Coronary artery (tissue), 2 donors: ENCODE data around the gene DPF3.

Source experiments
- DNase-seq: peaks from one replicate; pipeline ENCODE4 v3.0.0-alpha.2; 2017; ENCODE audit warnings: low spot score
- H3K27ac ChIP-seq, 2 donors: fragments of 200-600 bp; sonication (generic); one replicate each; pipeline ENCODE4 v1.5.1; 2016 to 2019
- H3K4me3 ChIP-seq: fragments of 200-600 bp; sonication (generic); 2 replicates; pipeline ENCODE4 v1.5.1; 2016; ENCODE audit warnings: mild to moderate bottlenecking, moderate library complexity
- TF ChIP-seq, protein P1 (sequence below): fragments of 200-600 bp; sonication (generic); IDR thresholded peaks from one replicate; pipeline ENCODE4 v1.5.1; 2019; ENCODE audit warnings: antibody characterized with exemption

DPF3 gene

DNA sequence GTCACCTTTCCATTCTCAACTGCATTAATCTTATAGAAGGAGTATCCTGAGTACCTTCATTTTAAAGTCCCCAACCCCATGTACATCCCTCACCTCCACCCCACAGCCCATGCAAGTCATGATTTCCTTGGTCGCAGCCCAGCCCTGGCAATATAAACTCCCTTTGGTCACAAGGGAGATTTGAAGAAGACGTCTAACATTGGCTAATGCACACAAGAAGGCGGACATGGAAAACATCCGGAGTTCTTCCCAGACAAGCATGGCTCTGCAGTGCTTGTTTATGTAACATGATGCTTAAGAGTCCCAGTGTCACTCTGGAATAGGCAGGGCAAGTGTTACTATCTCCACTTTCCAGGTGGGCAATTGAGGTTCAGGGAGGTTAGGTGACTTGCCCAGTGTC is 277.6 kb downstream of the DPF3 start:
- peak; percentile 43 for DNase-seq
- TF ChIP-seq, protein P1, sequence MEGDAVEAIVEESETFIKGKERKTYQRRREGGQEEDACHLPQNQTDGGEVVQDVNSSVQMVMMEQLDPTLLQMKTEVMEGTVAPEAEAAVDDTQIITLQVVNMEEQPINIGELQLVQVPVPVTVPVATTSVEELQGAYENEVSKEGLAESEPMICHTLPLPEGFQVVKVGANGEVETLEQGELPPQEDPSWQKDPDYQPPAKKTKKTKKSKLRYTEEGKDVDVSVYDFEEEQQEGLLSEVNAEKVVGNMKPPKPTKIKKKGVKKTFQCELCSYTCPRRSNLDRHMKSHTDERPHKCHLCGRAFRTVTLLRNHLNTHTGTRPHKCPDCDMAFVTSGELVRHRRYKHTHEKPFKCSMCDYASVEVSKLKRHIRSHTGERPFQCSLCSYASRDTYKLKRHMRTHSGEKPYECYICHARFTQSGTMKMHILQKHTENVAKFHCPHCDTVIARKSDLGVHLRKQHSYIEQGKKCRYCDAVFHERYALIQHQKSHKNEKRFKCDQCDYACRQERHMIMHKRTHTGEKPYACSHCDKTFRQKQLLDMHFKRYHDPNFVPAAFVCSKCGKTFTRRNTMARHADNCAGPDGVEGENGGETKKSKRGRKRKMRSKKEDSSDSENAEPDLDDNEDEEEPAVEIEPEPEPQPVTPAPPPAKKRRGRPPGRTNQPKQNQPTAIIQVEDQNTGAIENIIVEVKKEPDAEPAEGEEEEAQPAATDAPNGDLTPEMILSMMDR = no peak
- peak overlapping the region in 1 of 2 donors; percentile 79 for H3K27ac ChIP-seq
- no peak overlapping the region for H3K4me3 ChIP-seq

DNA sequence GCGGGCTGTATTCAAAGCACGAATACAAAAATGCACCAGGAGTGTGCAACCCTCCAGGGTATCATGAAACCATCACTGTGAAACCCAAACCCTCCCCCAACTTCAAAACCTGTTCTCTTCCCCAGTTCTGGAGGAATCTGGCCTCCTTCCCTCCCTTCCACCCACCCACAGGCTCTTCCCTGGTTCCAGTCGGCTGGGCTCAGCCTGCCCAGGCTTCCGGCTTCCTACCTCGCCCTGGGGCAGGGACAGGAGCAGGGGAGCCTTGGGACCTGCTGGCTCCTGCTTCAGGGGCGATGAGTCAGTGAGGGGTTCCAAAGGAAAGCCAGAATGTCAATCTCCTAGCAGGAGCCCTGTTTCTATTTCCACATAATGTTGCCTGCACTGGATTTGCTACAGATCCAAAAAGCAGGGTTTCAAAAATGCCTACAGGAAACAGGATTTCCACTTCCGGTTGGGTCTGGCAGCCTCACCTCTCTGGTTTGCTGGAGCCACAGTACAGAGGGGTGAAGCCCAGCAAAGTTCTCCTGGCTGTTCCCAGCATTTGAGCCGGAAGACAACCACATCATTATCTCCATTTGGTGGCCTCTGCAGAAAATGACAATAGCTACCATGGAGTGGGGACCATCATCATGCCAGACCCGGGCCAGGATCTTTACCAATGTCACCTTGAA is 278.3 kb downstream of the DPF3 start:
- DNase-seq = peak; percentile 71
- peak overlapping the region in 1 of 2 donors; percentile 48 for H3K27ac ChIP-seq

DNA sequence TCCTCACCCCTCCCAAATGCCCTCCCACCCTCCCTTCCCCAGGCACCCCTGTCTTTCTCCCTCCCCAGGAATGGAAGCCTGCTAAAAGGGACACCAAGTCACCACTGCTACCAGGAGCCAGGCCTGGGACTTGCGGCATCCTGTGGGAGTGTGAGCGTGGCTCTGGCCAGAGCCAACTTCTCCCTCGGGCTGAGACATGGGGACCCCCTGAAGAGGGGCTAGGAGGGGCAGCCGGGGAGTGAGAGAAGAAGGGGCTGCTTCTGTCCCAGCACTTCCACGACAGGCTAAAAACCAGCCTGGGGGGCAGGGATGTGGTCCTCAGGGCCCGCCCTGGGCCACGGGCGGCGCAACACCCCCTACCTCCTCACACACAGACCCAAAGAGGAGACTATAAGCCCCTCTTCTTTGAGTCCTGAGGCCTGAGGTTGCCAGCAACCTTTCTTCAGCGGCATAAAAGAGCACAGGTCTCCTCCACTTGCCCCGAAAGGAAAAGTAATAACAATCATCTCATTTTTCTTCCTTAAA is 278.9 kb downstream of the DPF3 start:
- Histone ChIP-seq H3K27ac (peak overlapping the region in 1 of 2 donors; percentile 48), H3K4me3 (no peak overlapping the region)
- TF ChIP-seq, protein P1 = no peak
- DNase-seq = no peak

More for the DNA sequence above, 278.3 kb downstream of the DPF3 start:
- TF ChIP-seq, protein P1 = no peak
- no peak overlapping the region for H3K4me3 ChIP-seq

DNA sequence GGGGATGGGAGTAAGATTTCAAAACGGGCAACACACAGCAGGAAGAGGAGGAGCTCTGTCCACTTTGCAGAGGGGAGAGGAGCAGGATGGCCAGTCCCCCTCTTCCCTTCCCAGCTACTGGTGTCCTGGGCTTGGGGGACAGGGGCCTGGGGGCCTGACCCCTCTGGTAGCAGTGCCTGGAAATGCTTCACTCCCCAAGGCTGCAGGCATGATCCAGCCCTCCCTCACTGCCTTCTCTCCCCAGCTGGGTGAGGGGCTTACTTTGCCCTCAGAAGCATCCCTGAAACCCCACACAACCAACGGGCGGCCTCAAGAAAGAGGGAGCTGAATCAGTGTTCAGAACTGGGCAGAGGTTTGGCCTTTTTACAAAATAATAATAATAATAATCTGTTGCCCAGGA is 279.5 kb downstream of the DPF3 start:
- H3K27ac ChIP-seq = peak overlapping the region in 1 of 2 donors; percentile 32
- TF ChIP-seq, protein P1 = no peak
- DNase-seq = no peak
- H3K4me3 ChIP-seq = no peak overlapping the region

DNA sequence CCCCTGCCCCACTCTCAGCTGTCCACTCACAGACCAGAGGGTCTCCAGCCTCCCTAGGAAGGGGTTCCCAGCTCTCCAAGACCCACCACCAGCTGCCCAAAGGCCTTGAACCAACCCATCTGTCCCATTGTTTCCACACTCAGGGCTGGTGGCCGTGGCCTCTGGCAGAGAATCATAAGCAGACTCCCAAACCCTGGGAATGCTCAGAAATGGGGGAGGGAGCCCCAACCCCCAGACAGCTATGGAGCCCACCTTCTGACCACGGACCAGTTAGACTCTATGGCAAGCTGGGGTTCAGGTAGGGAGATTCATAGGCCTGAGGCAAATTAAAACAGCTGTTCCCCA is 280.0 kb downstream of the DPF3 start:
- DNase-seq = no peak
- Histone ChIP-seq H3K4me3 (no peak overlapping the region), H3K27ac (peak overlapping the region in 1 of 2 donors; percentile 32)
- TF ChIP-seq, protein P1 = no peak

DNA sequence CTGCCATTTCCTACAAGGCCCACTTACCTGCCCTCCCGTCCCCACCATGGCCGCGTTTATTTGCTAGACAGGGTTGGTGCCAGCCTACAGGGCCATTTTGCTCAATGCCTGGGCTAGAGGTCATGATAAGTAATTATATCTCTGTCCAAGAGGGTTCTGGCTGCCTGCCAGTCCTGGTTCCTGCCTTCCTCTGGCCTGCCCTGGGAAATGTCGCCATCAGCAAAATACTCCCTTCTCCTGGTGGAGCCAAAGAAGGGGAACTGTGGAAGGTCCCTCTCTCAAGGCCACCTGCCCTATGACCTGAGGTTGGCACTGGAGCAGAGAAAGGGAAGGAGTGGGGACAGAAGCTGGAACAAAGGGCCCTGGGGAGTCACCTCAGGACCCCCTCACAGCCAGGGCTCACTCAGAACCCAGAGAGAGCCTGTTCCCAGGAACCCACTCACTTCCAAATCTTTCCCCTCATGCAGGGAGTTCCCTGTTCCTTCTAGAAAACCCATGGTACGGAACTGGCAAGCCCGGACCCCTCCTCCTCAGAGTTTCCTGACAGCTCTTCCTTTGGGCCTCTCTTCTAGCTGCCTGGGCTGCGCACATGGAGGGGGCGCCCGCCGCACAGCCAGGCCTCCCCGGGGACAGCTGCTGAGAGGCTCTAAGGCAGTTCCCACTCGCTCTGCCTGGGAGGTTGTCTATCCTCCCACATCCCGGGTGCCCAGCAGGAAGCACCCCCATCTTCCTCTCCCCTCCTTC is 280.5 kb downstream of the DPF3 start:
- DNase-seq = peak; percentile 71
- no peak overlapping the region for H3K4me3 ChIP-seq
- H3K27ac ChIP-seq = peak overlapping the region in 1 of 2 donors; percentile 32
- TF ChIP-seq, protein P1 = no peak
